IPS-18a (cell line): ENCODE measurements around the gene ARHGEF39.

Source experiments
- H3K27ac ChIP-seq: one replicate; pipeline ENCODE4 v1.5.1; 2013; ENCODE audit warnings: low read length
- H3K27me3 ChIP-seq: one replicate; pipeline ENCODE4 v1.6.1; 2013; ENCODE audit warnings: mild to moderate bottlenecking, low read length; ENCODE audit not compliant: control insufficient read depth, insufficient read depth
- H3K36me3 ChIP-seq: one replicate; pipeline ENCODE4 v1.6.1; 2013; ENCODE audit warnings: low read depth, low read length; ENCODE audit not compliant: control insufficient read depth
- H3K4me1 ChIP-seq: one replicate; pipeline ENCODE4 v1.6.1; 2013; ENCODE audit warnings: low read depth, low read length; ENCODE audit not compliant: control insufficient read depth
- H3K4me3 ChIP-seq: one replicate; pipeline ENCODE4 v1.5.1; 2013; ENCODE audit warnings: low read length
- H3K9ac ChIP-seq: one replicate; pipeline ENCODE4 v1.6.1; 2013; ENCODE audit warnings: mild to moderate bottlenecking, low read length, moderate library complexity
- H3K9me3 ChIP-seq: one replicate; pipeline ENCODE4 v1.6.1; 2013; ENCODE audit warnings: low read depth, low read length; ENCODE audit not compliant: control insufficient read depth

ARHGEF39 gene

GRCh38 chr9:35664531-35665470 lies at the start of gene ARHGEF39:
Gene ARHGEF39 (minus strand): TSS chr9:35665195. CDS start chr9:35665169, 26 bp downstream.
- H3K27me3 ChIP-seq: no peaks in the 10 kb centered on the region
- H3K9me3 ChIP-seq: no peaks in the 10 kb centered on the region
- peak within 1 kb of the TSS; percentile 40 for H3K27ac ChIP-seq
- peaks cover 30% of the 10 kb centered on the region for H3K36me3 ChIP-seq
- peak within 1 kb of the TSS; percentile 73 for H3K4me3 ChIP-seq
- peak within 1 kb of the TSS; percentile 75 for H3K9ac ChIP-seq
- H3K4me1 ChIP-seq: peaks cover 10% of the 10 kb centered on the region

GRCh38 chr9:35714123-35714522 lies 49.1 kb upstream of the ARHGEF39 start:
- Histone ChIP-seq H3K36me3 (peaks cover 88% of the 10 kb centered on the region), H3K27ac (no peak overlapping the region), H3K27me3 (no peaks in the 10 kb centered on the region), H3K9ac (no peak overlapping the region), H3K4me3 (no peak overlapping the region), H3K4me1 (no peaks in the 10 kb centered on the region), H3K9me3 (no peaks in the 10 kb centered on the region)

GRCh38 chr9:35713578-35713977 lies 48.6 kb upstream of the ARHGEF39 start:
- Histone ChIP-seq H3K27me3 (no peaks in the 10 kb centered on the region), H3K36me3 (peaks cover 88% of the 10 kb centered on the region)

GRCh38 chr9:35712762-35713400 lies 47.9 kb upstream of the ARHGEF39 start:
- H3K27me3 ChIP-seq: no peaks in the 10 kb centered on the region
- no peak overlapping the region for H3K4me3 ChIP-seq
- H3K27ac ChIP-seq: no peak overlapping the region
- peaks cover 88% of the 10 kb centered on the region for H3K36me3 ChIP-seq
- no peaks in the 10 kb centered on the region for H3K4me1 ChIP-seq
- H3K9ac ChIP-seq: no peak overlapping the region
- H3K9me3 ChIP-seq: no peaks in the 10 kb centered on the region

More at GRCh38 chr9:35713578-35713977, 48.6 kb upstream of the ARHGEF39 start:
- no peaks in the 10 kb centered on the region for H3K4me1 ChIP-seq
- no peak overlapping the region for H3K27ac ChIP-seq
- no peaks in the 10 kb centered on the region for H3K9me3 ChIP-seq
- no peak overlapping the region for H3K9ac ChIP-seq
- H3K4me3 ChIP-seq: no peak overlapping the region

GRCh38 chr9:35711501-35712428 lies 46.8 kb upstream of the ARHGEF39 start:
- Histone ChIP-seq H3K27me3 (no peaks in the 10 kb centered on the region), H3K36me3 (peaks cover 88% of the 10 kb centered on the region), H3K4me3 (no peak overlapping the region), H3K9ac (no peak overlapping the region), H3K4me1 (no peaks in the 10 kb centered on the region), H3K9me3 (no peaks in the 10 kb centered on the region), H3K27ac (no peak overlapping the region)

- Histone ChIP-seq H3K36me3 (peaks cover 88% of the 10 kb centered on the region), H3K4me1 (no peaks in the 10 kb centered on the region), H3K9ac (no peak overlapping the region), H3K27ac (no peak overlapping the region), H3K4me3 (no peak overlapping the region), H3K9me3 (no peaks in the 10 kb centered on the region), H3K27me3 (no peaks in the 10 kb centered on the region)
Measured at GRCh38 chr9:35710818-35711500, 46.0 kb upstream of the ARHGEF39 start.

GRCh38 chr9:35708146-35708545 lies 43.2 kb upstream of the ARHGEF39 start:
- H3K4me1 ChIP-seq: no peaks in the 10 kb centered on the region
- no peak overlapping the region for H3K27ac ChIP-seq
- H3K9me3 ChIP-seq: no peaks in the 10 kb centered on the region
- H3K9ac ChIP-seq: no peak overlapping the region
- H3K4me3 ChIP-seq: no peak overlapping the region
- H3K36me3 ChIP-seq: peaks cover 88% of the 10 kb centered on the region
- H3K27me3 ChIP-seq: no peaks in the 10 kb centered on the region

GRCh38 chr9:35706951-35707350 lies 42.0 kb upstream of the ARHGEF39 start:
- H3K9ac ChIP-seq: no peak overlapping the region
- H3K4me1 ChIP-seq: no peaks in the 10 kb centered on the region
- peaks cover 91% of the 10 kb centered on the region for H3K36me3 ChIP-seq
- H3K4me3 ChIP-seq: no peak overlapping the region
- no peaks in the 10 kb centered on the region for H3K9me3 ChIP-seq
- no peak overlapping the region for H3K27ac ChIP-seq
- H3K27me3 ChIP-seq: no peaks in the 10 kb centered on the region

GRCh38 chr9:35705836-35706430 lies 40.9 kb upstream of the ARHGEF39 start:
- Histone ChIP-seq H3K4me3 (no peak overlapping the region), H3K27me3 (no peaks in the 10 kb centered on the region), H3K9me3 (no peaks in the 10 kb centered on the region), H3K9ac (no peak overlapping the region), H3K27ac (no peak overlapping the region), H3K4me1 (no peaks in the 10 kb centered on the region), H3K36me3 (peaks cover 91% of the 10 kb centered on the region)

- H3K27ac ChIP-seq: no peak overlapping the region
- peaks cover 91% of the 10 kb centered on the region for H3K36me3 ChIP-seq
- H3K4me1 ChIP-seq: no peaks in the 10 kb centered on the region
- no peaks in the 10 kb centered on the region for H3K9me3 ChIP-seq
- no peaks in the 10 kb centered on the region for H3K27me3 ChIP-seq
- no peak overlapping the region for H3K9ac ChIP-seq
- no peak overlapping the region for H3K4me3 ChIP-seq
Measured at GRCh38 chr9:35705372-35705771, 40.4 kb upstream of the ARHGEF39 start.
